Esophagus squamous epithelium (tissue), 4 donors: ENCODE results near the gene PTPN14.

Source experiments
- CTCF ChIP-seq, 6 experiments: fragments of 450-650 bp in 4 of 6; fragments of 200-600 bp in 2 of 6; sonication (generic) in 2 of 6; IDR thresholded peaks; one replicate each; pipeline ENCODE4 v1.5.1; 2016 to 2019; ENCODE audit warnings: antibody characterized with exemption in 6 of 6, mild to moderate bottlenecking in 4 of 6, moderate library complexity in 4 of 6
- POLR2A ChIP-seq, 4 donors: fragments of 450-650 bp; IDR thresholded peaks; one replicate each; pipeline ENCODE4 v1.6.1; 2017; ENCODE audit warnings: antibody characterized with exemption in 4 of 4, mild to moderate bottlenecking in 4 of 4, moderate library complexity in 3 of 4

DNA sequence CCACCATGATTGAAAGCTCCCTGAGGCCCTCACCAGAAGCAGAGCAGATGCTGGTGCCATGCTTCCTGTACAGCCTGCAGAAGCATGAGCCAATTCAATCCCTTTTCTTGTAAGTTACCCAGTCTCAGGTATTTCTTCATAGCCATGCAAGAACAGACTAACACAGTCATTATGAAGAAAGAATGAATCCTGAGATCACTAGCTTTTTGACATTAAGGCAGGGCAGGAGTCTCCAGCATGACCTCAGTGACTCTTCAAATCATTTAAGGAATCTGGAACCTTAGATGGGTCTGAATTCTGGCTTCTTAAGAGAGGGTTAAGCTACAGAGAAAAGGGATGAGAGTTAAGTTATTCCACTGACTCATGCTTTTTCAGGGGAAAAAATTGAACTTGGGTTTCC lies 79.0 kb downstream of the PTPN14 start:
- TF ChIP-seq CTCF (IDR thresholded peaks at IDR 0.05) (no peak), POLR2A (IDR thresholded peaks at IDR 0.05) (no peak)
